T follicular helper cell (primary cell): ENCODE results near the gene SRL.
"Not testable (repeated sequence)": the region's sequence is repeated elsewhere in the genome, so short reads cannot be mapped to it uniquely, and the experiment has no call there.

Experiments used
- DNase-seq: peaks from one replicate; pipeline ENCODE4 v3.0.0-alpha.2; 2020; ENCODE audit warnings: low read depth

SRL gene

DNA sequence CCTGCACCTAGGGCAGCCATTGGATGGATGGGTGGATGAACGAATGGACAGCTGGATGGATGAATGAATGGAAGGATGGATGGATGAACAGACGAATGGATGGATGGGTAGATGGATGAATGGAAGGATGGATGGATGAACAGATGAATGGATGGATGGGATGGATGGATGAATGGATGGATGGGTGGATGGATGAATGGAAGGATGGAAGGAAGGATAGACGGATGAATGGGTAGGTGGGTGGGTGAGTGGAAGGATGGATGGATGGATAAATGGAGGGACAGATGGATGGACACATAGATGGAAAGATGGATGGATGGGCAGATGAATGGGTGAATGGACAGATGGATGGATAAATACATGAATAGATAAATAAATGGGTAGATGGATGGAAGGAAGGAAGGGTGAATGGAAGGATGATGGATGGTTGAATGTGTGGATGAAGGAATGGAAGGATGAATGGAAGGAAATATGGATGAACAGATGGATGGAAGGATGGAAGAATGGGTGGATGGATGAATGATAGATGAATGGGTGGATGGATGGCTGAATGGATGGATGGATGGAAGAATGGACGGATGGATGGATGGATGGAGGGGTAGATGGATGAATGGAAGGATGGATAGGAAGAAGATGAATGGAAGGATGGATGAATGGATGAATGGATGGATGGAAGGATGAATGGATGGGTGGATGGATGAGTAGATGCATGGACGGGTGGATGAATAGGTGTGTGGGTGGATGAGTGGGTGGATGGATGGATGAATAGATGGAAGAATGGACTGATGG is 15.4 kb downstream of the SRL start:
- no peak for DNase-seq

DNA sequence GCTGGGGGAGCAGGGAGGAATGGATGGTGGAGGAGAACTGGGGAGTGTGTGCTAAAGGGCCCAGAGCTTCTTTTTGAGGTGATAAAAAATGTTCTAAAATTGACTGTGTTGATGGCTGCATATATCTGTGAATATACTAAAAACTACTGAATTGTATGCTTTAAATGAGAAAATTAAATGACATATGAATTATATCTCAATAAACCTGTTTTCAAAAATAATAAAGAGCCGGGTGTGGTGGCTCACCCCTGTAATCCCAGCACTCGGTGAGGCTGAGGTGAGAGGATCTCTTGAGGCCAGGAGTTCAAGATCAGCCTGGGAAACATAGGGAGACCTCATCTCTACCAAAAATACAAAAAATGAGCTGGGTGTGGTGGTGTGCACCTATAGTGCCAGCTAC is 16.8 kb downstream of the SRL start:
- DNase-seq = no peak

DNA sequence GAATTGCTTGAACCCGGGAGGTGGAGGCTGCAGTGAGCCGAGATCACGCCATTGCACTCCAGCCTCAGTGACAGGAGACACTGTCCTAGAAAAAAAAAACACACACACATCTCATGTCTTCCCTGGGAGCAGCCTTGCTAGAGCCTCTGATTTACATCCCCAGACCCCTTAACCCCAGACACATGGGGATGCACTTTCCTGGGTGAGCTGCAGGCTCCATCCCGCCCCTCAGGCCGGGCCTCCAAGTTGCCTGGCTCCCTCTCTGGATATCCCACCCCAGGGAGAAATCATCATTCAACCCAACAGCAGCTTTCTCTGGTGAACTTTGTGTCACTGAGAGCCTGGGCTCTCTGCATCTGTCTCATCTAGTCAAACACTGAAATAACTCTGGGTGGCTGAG is 21.5 kb downstream of the SRL start:
- DNase-seq = no peak

- DNase-seq = no peak
Observed at GRCh38 chr16:4218202-4218601, 23.7 kb downstream of the SRL start.

- no peak for DNase-seq
Observed at GRCh38 chr16:4217204-4218131, 24.4 kb downstream of the SRL start.

GRCh38 chr16:4216596-4216995 is 25.3 kb downstream of the SRL start:
- no peak for DNase-seq

DNA sequence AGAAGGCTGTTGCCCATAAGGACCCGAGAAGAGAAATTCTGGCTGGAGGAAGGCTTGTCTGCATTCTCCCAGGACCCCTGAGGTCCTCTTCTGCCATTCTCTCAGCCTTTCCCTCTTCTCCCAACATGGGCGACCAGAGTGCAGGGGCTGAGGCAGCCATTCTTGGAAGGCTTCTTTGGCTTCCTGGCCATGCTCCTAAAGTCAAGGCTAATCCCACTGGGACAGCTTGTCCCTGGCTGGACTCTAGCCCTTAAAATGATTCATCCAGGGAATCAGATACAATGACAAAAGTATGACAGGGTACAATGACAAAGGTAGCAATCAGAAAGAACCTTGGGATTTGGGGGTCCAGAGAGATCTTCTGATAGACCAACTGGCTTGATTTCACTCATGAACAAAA is 26.8 kb downstream of the SRL start:
- DNase-seq = no peak

GRCh38 chr16:4214215-4214621 is 27.7 kb downstream of the SRL start:
- DNase-seq = no peak

DNA sequence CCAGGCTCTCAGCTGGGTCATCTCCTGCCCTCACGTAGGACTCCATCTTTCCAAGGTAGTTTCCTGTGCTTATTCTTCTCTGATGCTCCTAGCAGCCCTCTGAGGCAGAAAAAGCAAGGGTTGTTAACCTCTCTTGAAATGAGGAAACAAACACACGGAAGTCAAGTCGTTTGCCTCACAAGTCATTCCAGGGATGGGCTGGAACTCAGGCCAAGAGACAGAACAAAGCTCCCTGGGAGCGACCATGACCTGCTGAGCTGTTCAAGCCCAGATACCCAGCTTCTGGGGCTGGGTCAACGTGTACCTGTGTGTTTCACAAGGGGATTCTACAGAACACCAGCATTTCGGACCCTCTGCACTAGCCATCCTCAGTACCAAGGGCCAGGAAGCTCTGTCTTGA is 28.1 kb downstream of the SRL start:
- DNase-seq = no peak

DNA sequence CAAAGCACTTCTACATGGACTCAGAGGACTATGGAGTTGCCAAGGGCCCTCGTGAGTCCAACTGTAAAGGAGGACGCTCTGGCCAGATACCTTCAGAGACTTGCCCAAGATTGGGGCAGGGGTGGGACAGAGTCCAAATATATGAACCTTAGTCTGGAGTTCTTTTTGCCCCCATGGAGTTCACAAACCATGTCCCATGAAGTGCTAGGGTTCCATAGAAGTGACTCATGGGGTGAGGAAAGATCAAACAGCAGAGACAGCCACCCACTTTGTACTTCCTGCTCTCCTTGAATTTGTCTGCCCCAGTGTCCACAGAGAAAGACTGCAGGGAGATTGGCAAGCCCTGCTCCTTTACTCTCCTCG is 29.0 kb downstream of the SRL start:
- no peak for DNase-seq

DNA sequence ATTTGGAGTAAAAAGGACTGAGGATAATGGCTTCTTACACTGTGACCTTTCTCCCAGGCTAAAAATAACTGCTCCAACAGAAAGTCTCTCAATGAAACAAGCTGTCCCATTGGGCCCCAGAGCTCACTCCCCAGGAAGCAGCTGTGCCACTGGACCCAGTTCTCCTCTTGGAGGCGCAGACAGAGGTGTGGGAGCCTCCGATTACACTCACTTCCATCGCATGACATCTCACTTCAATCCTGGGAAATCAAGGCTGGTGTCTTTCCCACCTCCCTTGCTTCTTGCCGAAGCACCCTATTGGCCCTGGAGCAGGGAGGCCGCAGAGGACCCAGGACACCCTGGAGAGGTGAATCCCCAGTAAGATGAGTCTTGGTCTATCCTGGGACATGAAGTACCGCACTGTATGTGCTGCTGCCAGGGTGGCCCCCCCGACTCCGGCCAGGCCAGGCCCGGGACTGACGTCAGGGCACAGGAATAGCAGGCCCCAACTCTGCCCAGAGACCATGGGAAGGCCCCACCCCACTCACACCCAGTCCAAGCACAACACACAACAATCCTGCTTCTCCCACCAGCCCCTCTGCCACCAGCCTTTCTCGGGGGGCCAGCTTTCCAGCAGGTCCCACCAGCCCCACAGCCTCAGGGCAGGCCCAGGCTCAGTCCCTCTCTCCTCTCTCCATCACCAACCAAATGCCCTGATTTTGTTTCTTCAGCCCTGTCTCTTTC is 29.5 kb downstream of the SRL start:
- DNase-seq = no peak

DNA sequence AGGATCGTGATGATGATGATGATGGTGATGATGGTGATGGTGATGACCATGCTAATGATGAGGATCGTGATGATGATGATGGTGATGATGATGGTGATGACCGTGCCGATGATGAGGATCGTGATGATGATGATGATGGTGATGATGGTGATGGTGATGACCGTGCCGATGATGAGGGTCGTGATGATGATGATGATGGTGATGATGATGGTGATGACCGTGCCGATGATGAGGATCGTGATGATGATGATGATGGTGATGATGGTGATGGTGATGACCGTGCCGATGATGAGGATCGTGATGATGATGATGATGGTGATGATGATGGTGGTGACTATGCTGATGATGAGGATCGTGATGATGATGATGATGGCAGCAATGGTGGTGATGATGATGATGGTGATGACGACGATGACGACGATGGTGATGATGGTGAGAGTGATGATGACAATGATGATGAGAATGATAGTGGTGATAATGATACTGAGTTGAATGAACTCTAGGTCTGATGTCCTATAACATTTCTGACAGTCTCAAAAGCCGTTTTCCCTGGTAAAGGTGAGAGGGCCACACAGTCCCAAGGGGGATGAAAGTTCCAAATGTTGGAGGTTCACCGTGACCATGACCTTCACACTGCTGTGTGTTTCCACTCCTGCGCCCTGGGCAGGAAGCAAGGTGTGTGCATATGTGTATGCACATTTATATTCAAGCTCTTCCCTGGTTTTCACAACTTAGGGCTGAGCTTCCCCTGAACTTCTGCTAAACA is 30.3 kb downstream of the SRL start:
- not testable (repeated sequence) for DNase-seq

GRCh38 chr16:4209666-4210065 is 32.2 kb downstream of the SRL start:
- DNase-seq = no peak

DNA sequence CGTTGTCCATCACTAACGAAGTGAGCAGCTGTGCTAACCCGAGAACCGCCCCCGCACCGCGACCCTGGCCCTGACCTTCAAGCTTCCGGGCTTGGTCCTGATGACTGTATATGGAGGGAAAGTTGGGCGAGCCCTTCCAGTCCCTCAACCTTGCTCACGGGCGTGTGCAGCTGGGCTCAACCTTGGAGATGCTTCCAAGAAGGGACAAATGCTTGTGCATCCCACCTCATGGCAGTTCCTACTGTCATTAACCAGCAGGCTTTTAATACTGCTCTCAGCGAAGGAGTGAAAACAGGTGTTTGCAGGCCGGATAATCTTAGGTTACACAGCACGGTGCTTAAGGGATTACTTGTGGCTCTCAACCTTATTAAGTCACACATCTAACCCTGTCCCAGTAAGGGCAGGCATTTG is 33.5 kb downstream of the SRL start:
- no peak for DNase-seq

DNA sequence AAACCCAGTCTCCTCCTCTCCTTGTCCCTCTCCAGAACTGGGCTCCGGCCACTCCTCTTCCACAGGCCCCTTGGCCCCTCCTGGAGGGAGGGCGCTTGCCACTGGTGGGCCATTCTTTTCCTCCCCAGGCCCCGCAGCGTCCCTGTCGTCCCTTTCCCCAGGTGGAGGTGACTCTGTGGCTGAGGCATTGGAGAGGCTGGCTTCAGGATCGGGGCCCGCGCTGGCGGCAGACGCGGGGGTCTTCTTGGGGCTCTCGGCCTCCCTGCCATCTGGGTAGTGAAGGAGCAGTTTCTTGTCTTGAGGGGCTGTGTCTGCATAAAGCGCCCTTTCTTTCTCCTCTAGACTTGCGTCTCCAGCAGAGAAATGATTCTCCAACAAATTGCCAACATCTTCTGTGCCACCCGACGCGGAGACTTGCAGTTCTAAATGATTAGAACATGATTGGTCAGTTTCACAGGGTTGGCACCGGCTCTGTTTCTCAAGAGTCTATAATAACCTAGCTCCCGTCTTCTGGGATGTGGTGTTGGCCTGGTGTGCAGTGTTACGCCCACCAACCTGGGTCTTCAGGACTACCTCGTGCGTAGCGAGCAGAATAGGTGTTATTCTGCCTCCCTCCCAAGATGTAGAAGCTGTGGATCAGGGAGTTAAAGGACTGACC is 34.1 kb downstream of the SRL start:
- no peak for DNase-seq

- no peak for DNase-seq
Observed at GRCh38 chr16:4207229-4207628, 34.7 kb downstream of the SRL start.

DNA sequence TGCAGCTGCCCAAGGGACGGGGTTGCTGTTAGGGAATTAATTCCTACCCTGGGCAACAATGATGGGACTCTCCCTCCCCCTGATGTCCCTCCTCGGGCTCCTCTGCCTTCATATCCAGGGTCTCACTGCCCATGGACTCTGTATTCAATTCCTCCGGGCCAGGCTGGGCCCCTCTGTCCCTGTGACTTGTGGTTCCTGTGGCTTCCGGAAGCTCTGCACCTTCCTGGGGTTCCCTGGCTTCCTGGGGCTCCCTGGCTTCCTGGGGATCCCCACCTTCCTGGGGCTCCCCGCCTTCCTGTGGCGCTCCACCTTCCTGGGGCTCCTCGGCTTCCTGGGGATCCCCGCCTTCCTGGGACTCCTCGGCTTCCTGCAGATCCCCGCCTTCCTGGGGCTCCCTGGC is 35.2 kb downstream of the SRL start:
- DNase-seq = no peak

- DNase-seq = no peak
Observed at GRCh38 chr16:4205971-4206370, 35.9 kb downstream of the SRL start.

DNA sequence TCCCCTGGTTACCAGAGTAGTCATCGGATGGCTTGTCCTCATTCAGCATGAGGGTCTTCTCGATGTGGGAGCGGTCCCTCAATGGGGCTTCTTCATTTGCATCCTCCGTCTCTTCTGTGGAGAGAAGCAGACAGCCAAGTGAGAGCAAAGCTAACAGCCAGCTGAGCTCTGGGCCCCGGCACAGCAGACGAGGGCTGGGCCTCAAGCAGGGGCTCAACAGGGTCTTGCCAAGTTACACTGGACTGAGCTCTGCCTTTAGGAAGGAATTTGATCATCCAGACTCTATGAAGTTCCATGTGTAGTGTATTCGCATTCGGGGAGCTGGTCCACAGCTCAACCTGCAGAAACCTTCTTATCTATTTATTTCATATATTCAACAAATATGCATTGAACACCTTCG is 37.4 kb downstream of the SRL start:
- DNase-seq = no peak

- no peak for DNase-seq
Observed at GRCh38 chr16:4203748-4204147, 38.1 kb downstream of the SRL start.

GRCh38 chr16:4202615-4203345 is 39.1 kb downstream of the SRL start:
- no peak for DNase-seq
